B cell (primary cell): ENCODE results near the gene HS6ST3.

Source experiments
- CTCF ChIP-seq: fragments of 200-600 bp; IDR thresholded peaks from one replicate; pipeline ENCODE4 v1.8.0; 2022; ENCODE audit warnings: antibody characterized with exemption, mild to moderate bottlenecking
- EZH2 ChIP-seq: IDR thresholded peaks from 2 replicates; pipeline ENCODE4 v1.6.1; 2012; ENCODE audit warnings: borderline replicate concordance, low read depth, mild to moderate bottlenecking, moderate library complexity, low read length; ENCODE audit not compliant: insufficient read depth, poor library complexity, severe bottlenecking

GRCh38 chr13:96792188-96792587, 702.3 kb downstream of the HS6ST3 start:
- TF ChIP-seq CTCF (no peak), EZH2 (no peak)
